ENCODE results near the gene MRNIP.
"Not testable (repeated sequence)": the region's sequence is repeated elsewhere in the genome, so short reads cannot be mapped to it uniquely, and the experiment has no call there.

Gene MRNIP

GRCh38 chr5:179858241-179858585, 404 bp downstream of the MRNIP start:
- no peak overlapping the region for H3K27ac ChIP-seq (ENCODE audit: low read length)
- no peaks in the 10 kb centered on the region for H3K9me3 ChIP-seq (ENCODE audit: insufficient read depth, low read depth, low read length)
- peaks cover 12% of the 10 kb centered on the region; the same call in 1 of the 2 replicates for H3K27me3 ChIP-seq (ENCODE audit: insufficient read depth, low read length)
- no peaks in the 10 kb centered on the region for H3K4me1 ChIP-seq (ENCODE audit: insufficient read depth, low read length)
- peak overlapping the region; percentile 83 for H3K4me3 ChIP-seq (ENCODE audit: low read length)
- peak overlapping the region; percentile 79; the same call in 1 of the 2 replicates for H3K9ac ChIP-seq (ENCODE audit: low read depth, low read length)
- H3K36me3 ChIP-seq (ENCODE audit: insufficient read depth, low read depth, low read length), result peaks cover 7% of the 10 kb centered on the region; the same call in 1 of the 2 replicates

GRCh38 chr5:179854356-179854755, 4.3 kb downstream of the MRNIP start:
- Histone ChIP-seq H3K36me3 (ENCODE audit: insufficient read depth, low read depth, low read length) (peaks cover 32% of the 10 kb centered on the region), H3K27me3 (ENCODE audit: insufficient read depth, low read length) (peaks cover 3% of the 10 kb centered on the region; the same call in 1 of the 2 replicates), H3K9ac (ENCODE audit: low read depth, low read length) (no peak overlapping the region), H3K9me3 (ENCODE audit: insufficient read depth, low read depth, low read length) (no peaks in the 10 kb centered on the region), H3K27ac (ENCODE audit: low read length) (no peak overlapping the region), H3K4me1 (ENCODE audit: insufficient read depth, low read length) (no peaks in the 10 kb centered on the region), H3K4me3 (ENCODE audit: low read length) (no peak overlapping the region)

- H3K4me1 ChIP-seq (ENCODE audit: insufficient read depth, low read length), result no peaks in the 10 kb centered on the region
- H3K4me3 ChIP-seq (ENCODE audit: low read length), result no peak overlapping the region
- H3K36me3 ChIP-seq (ENCODE audit: insufficient read depth, low read depth, low read length), result peaks cover 40% of the 10 kb centered on the region
- no peak overlapping the region for H3K9ac ChIP-seq (ENCODE audit: low read depth, low read length)
- H3K27me3 ChIP-seq (ENCODE audit: insufficient read depth, low read length), result 0 out of 2 replicates have a peak, but pooled peaks cover 2% of the 10 kb centered on the region
- no peaks in the 10 kb centered on the region for H3K9me3 ChIP-seq (ENCODE audit: insufficient read depth, low read depth, low read length)
- H3K27ac ChIP-seq (ENCODE audit: low read length), result no peak overlapping the region
Observed at GRCh38 chr5:179852993-179853547, 5.5 kb downstream of the MRNIP start.

- Histone ChIP-seq H3K27me3 (ENCODE audit: insufficient read depth, low read length) (no peaks in the 10 kb centered on the region), H3K9ac (ENCODE audit: low read depth, low read length) (no peak overlapping the region), H3K4me1 (ENCODE audit: insufficient read depth, low read length) (no peaks in the 10 kb centered on the region), H3K36me3 (ENCODE audit: insufficient read depth, low read depth, low read length) (peaks cover 58% of the 10 kb centered on the region), H3K4me3 (ENCODE audit: low read length) (no peak overlapping the region), H3K9me3 (ENCODE audit: insufficient read depth, low read depth, low read length) (peaks cover 6% of the 10 kb centered on the region; the same call in 1 of the 2 replicates), H3K27ac (ENCODE audit: low read length) (no peak overlapping the region)
Observed at GRCh38 chr5:179841621-179842020, 17.0 kb downstream of the MRNIP start.

- no peak overlapping the region for H3K27ac ChIP-seq (ENCODE audit: low read length)
- H3K9ac ChIP-seq (ENCODE audit: low read depth, low read length), result no peak overlapping the region
- no peaks in the 10 kb centered on the region for H3K27me3 ChIP-seq (ENCODE audit: insufficient read depth, low read length)
- H3K4me1 ChIP-seq (ENCODE audit: insufficient read depth, low read length), result no peaks in the 10 kb centered on the region
- peaks cover 4% of the 10 kb centered on the region; the same call in 1 of the 2 replicates for H3K9me3 ChIP-seq (ENCODE audit: insufficient read depth, low read depth, low read length)
- H3K4me3 ChIP-seq (ENCODE audit: low read length), result no peak overlapping the region
- H3K36me3 ChIP-seq (ENCODE audit: insufficient read depth, low read depth, low read length), result peaks cover 59% of the 10 kb centered on the region
Observed at GRCh38 chr5:179840766-179841165, 17.9 kb downstream of the MRNIP start.

- no peaks in the 10 kb centered on the region for H3K4me1 ChIP-seq (ENCODE audit: insufficient read depth, low read length)
- H3K9me3 ChIP-seq (ENCODE audit: insufficient read depth, low read depth, low read length), result peaks cover 4% of the 10 kb centered on the region; the same call in 1 of the 2 replicates
- peaks cover 59% of the 10 kb centered on the region for H3K36me3 ChIP-seq (ENCODE audit: insufficient read depth, low read depth, low read length)
- H3K27ac ChIP-seq (ENCODE audit: low read length), result no peak overlapping the region
- no peaks in the 10 kb centered on the region for H3K27me3 ChIP-seq (ENCODE audit: insufficient read depth, low read length)
- no peak overlapping the region for H3K4me3 ChIP-seq (ENCODE audit: low read length)
- no peak overlapping the region for H3K9ac ChIP-seq (ENCODE audit: low read depth, low read length)
Observed at GRCh38 chr5:179840321-179840720, 18.3 kb downstream of the MRNIP start.

- H3K4me3 ChIP-seq (ENCODE audit: low read length), result no peak overlapping the region
- no peaks in the 10 kb centered on the region for H3K4me1 ChIP-seq (ENCODE audit: insufficient read depth, low read length)
- no peak overlapping the region for H3K9ac ChIP-seq (ENCODE audit: low read depth, low read length)
- H3K36me3 ChIP-seq (ENCODE audit: insufficient read depth, low read depth, low read length), result peaks cover 54% of the 10 kb centered on the region
- no peaks in the 10 kb centered on the region; the same call in 1 of the 2 replicates for H3K9me3 ChIP-seq (ENCODE audit: insufficient read depth, low read depth, low read length)
- H3K27ac ChIP-seq (ENCODE audit: low read length), result no peak overlapping the region
- H3K27me3 ChIP-seq (ENCODE audit: insufficient read depth, low read length), result no peaks in the 10 kb centered on the region
Observed at GRCh38 chr5:179839328-179840256, 19.0 kb downstream of the MRNIP start.

GRCh38 chr5:179837076-179838011, 21.3 kb downstream of the MRNIP start:
- Histone ChIP-seq H3K4me3 (ENCODE audit: low read length) (no peak overlapping the region), H3K9ac (ENCODE audit: low read depth, low read length) (no peak overlapping the region), H3K27ac (ENCODE audit: low read length) (no peak overlapping the region), H3K27me3 (ENCODE audit: insufficient read depth, low read length) (no peaks in the 10 kb centered on the region), H3K9me3 (ENCODE audit: insufficient read depth, low read depth, low read length) (no peaks in the 10 kb centered on the region), H3K36me3 (ENCODE audit: insufficient read depth, low read depth, low read length) (peaks cover 70% of the 10 kb centered on the region), H3K4me1 (ENCODE audit: insufficient read depth, low read length) (no peaks in the 10 kb centered on the region)

GRCh38 chr5:179836225-179837019, 22.2 kb downstream of the MRNIP start:
- Histone ChIP-seq H3K4me1 (ENCODE audit: insufficient read depth, low read length) (no peaks in the 10 kb centered on the region), H3K27me3 (ENCODE audit: insufficient read depth, low read length) (no peaks in the 10 kb centered on the region), H3K36me3 (ENCODE audit: insufficient read depth, low read depth, low read length) (peaks cover 70% of the 10 kb centered on the region), H3K27ac (ENCODE audit: low read length) (no peak overlapping the region), H3K4me3 (ENCODE audit: low read length) (no peak overlapping the region), H3K9me3 (ENCODE audit: insufficient read depth, low read depth, low read length) (no peaks in the 10 kb centered on the region), H3K9ac (ENCODE audit: low read depth, low read length) (no peak overlapping the region)

GRCh38 chr5:179834871-179835270, 23.7 kb downstream of the MRNIP start:
- H3K36me3 ChIP-seq (ENCODE audit: insufficient read depth, low read depth, low read length), result peaks cover 82% of the 10 kb centered on the region
- not testable (repeated sequence) for H3K27me3 ChIP-seq (ENCODE audit: insufficient read depth, low read length); H3K4me1 ChIP-seq (ENCODE audit: insufficient read depth, low read length); H3K9me3 ChIP-seq (ENCODE audit: insufficient read depth, low read depth, low read length); H3K9ac ChIP-seq (ENCODE audit: low read depth, low read length); H3K27ac ChIP-seq (ENCODE audit: low read length); H3K4me3 ChIP-seq (ENCODE audit: low read length)

GRCh38 chr5:179834120-179834519, 24.5 kb downstream of the MRNIP start:
- Histone ChIP-seq H3K4me1 (ENCODE audit: insufficient read depth, low read length) (peaks cover 2% of the 10 kb centered on the region; the same call in 1 of the 2 replicates), H3K27me3 (ENCODE audit: insufficient read depth, low read length) (no peaks in the 10 kb centered on the region), H3K36me3 (ENCODE audit: insufficient read depth, low read depth, low read length) (peaks cover 82% of the 10 kb centered on the region), H3K9me3 (ENCODE audit: insufficient read depth, low read depth, low read length) (no peaks in the 10 kb centered on the region), H3K9ac (ENCODE audit: low read depth, low read length) (no peak overlapping the region), H3K27ac (ENCODE audit: low read length) (no peak overlapping the region), H3K4me3 (ENCODE audit: low read length) (no peak overlapping the region)
